CD1c-positive myeloid dendritic cell (primary cell): ENCODE measurements around the gene DMAP1.
A peak's percentile ranks its signal among the peaks of the same experiment; 100 is the strongest.
"Not testable (repeated sequence)": the region's sequence is repeated elsewhere in the genome, so short reads cannot be mapped to it uniquely, and the experiment has no call there.

Experiments
- DNase-seq: peaks from one replicate; pipeline ENCODE4 v3.0.0-alpha.2; 2016; ENCODE audit errors: extremely low spot score

Gene DMAP1

DNA sequence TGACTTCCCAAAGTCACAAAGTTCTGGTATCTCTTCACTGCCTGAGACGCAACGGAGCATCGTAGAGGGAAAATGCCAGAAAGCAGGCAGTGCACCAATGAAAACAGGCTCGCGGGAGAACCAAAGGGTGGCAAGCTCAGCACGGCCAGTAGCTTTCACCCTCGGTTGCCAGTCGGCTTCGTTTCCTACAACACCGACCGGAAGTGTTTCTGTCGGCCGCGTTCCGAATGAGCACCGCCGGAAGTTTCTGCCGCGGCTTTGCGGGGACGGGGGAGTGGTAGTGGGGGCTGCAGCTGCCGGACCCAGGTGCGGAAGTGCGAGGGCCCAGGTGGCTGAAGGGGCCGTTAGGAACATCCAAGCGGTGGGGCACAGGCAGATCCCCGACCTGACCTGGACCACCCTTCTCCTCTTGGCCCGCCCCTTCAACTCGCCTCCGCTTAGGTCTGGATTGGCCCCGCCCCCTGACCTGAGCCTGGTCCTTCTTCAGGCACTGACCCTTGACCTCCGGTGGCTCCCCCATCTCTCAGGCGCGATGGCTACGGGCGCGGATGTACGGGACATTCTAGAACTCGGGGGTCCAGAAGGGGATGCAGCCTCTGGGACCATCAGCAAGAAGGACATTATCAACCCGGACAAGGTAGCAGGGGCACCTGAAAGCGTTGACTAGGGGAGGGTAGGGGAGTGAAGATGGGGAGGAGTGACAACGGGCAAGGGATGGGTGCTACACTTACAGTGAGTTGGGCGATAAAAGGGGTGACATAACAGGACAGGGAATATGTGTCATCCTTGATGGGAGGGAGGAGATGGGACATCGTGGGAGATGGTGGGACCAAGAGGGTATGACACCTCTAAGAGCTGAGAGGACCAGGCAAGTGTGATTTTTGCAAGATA lies at the start of gene DMAP1:
Gene DMAP1, plus strand, starts transcription at position 250 of the 891 bp plus-strand sequence. Its CDS starts 283 bp downstream, at position 533.
- DNase-seq = peak; percentile 92

DNA sequence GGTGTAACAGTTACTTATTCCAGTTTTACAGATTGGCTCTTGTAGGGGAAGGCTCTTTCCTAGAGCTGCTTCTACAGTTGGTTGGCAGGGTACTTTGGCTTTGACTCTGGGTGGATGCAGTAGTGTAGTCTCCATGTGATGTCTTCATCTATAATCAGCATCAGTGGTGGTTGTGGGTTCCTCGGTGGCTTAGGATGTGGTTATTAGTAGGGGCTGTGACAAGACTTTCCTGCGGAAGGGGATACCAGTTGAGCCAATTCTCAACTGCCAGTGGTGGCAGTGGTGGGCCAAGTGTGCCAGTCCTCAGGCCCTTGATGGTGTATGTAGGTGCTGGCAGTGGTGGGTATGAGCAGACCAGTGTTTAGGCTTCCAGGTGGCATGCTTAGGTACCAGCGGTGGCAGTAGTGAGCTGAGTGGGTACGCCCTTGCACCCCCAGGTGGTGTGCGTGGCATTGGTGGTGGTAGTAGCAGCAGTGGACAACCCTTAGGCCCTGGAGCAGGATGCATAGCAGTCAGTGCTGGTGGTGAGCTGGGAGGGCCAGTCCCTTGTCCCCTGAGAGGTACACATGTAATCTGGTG lies 44.7 kb upstream of the DMAP1 start:
- no peak for DNase-seq

DNA sequence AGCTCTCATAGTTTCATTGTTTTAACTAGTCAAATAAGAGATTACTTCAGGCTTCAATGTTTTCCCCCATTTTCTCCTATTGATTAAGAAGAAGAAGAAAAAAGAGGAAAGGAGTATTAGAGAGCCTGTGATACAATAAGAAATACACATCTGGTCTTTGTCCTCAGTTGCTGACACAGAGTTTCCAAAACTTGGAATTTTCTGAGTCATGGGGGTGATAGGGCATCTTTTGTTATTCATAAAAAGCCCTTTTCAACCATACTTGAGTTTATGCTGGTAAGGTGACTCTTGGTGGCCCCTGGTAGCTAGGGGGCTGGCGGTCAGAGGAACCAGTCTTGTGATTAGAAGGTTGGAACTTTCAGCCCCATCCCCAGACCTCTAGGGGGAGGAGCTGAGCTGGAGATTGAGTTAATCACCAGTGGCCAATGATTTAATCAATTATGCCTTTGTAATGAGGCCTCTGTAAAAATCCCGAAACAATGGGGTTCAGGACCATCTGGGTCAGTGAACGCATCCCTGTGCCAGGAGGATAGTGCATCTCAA lies 42.9 kb upstream of the DMAP1 start:
- DNase-seq = no peak

- DNase-seq = no peak
Measured at GRCh38 chr1:44174630-44175029, 38.6 kb upstream of the DMAP1 start.

- no peak for DNase-seq
Measured at GRCh38 chr1:44200336-44200735, 12.9 kb upstream of the DMAP1 start.

GRCh38 chr1:44206545-44206944 lies 6.7 kb upstream of the DMAP1 start:
- DNase-seq = not testable (repeated sequence)

DNA sequence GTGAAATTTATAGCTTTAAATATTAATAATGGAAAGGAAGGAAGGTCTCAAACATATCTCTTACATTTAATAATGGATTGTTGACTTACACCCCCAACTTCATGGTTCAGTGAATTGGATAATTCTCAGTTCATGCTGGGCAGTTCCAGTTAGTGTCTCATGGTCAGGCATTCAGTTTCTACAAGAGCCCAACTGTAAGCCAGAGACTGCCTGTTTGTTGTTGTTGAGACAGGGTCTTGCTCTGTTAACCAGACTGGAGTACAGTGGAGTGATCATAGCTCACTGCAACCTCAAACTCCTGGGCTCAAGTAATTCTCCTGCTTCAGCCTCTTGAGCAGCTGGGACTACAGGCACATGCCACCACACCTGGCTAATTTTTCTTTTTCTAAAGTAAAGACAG lies 5.0 kb upstream of the DMAP1 start:
- no peak for DNase-seq

DNA sequence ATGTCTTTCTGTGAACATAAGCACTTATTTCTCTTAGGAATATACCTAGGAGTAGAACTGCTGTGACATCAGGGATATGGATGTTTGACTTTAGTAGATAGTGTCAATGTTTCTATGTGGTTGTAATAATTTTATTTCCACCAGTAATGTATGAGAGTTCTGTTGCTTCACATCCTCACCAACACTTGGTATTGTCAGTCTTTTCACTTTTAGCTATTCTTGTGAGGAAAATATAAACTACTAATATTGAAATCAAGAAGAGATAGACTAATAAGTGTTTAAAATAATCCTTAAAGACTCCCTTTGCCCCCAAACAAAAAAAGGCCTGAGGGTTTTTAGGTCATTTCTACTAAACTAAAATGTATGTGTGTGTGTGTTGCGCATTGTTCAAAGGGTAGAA lies 2.7 kb upstream of the DMAP1 start:
- DNase-seq = no peak

DNA sequence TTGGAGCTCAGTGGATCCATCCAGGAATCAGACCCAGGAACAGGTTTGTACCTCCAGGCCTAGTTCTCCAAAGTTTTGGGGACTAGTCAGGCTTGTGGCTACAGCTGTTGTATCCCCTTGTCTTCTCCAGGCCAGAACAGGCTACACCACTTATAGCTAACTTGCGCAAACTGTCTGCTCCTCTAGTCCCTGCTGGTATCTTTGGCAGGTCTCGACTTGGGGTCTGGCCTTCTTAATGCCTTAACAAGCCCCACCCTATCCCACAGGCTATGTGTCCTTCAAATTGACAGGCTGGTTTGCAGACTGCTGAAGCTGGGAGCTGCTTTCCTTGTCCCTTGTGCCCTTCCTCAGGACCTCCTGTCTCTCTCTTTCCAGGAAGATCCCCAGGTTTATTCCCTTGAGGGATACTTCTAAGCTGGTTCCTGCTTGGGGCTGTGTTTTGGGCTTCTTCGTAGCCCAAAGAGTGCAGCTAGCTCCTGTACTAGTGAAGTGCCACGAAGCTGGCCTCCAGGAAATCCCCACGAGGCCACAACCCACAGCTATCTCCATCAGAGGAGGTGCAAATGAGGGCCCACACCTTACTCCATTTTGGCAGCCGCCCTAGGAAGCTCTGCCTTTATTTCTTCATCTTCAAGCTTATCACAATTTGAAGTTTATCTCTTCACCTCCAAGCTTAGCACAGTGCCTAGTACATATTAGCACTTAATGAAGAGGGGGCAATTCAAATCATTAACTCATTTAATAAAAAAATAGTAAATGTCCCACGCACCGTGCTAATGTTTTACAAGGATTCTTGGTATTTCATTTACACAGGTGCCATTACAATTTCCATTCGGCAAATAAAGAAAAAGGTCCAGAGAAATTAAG lies 683 bp upstream of the DMAP1 start:
- DNase-seq = no peak

DNA sequence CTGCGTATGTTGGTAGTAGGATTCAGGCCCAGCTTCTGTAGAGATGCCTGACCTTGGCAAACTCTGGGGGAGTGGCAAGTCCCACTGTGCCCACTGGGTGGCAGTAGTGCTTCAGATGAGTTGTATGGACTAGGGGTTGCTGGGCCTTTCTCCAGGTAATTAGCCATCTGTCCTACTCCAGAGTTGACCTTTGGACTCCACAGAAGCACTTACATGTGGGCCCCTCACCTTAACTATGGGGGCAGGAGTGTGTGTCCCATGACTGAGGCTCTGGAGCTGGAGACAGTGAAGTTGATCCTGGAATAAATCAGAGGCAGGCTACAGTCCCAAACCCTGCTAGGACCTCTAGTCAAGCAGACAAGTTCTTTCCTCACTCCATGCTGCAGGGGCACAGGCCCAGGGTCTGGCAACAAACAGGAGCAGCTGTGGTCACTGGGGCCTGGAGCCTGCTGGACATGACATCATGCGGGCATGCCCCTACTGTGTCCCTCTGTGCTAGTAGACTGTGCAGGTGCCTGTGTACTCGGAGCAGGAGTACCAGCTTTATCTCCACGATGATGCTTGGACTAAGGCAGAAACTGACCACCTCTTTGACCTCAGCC lies 4.6 kb downstream of the DMAP1 start:
- DNase-seq = peak; percentile 75

DNA sequence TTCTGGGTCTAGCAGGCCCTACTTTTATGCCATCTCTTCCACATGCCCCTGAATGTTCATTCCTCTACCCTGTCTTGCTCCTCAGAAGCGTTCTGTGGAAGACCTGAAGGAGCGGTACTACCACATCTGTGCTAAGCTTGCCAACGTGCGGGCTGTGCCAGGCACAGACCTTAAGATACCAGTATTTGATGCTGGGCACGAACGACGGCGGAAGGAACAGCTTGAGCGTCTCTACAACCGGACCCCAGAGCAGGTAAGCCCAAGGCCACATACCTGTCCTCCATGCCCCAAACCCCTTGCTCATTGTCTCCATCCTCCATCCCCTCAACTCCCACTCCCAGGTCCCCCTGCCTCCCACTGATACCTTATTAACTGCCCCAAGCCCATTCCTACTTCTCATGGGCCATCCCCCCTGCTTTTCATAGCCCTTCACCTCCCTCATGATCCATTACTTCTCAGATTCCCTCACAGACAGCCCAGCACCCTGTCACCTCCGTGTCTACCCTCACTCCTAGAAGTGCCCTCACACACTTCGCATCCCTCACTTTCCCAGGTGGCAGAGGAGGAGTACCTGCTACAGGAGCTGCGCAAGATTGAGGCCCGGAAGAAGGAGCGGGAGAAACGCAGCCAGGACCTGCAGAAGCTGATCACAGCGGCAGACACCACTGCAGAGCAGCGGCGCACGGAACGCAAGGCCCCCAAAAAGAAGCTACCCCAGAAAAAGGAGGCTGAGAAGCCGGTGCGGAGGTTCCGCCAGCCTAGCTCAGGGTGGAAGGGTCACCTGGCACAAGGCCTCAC lies 5.4 kb downstream of the DMAP1 start:
- DNase-seq = no peak

- DNase-seq = no peak
Measured at GRCh38 chr1:44219301-44219626, 6.0 kb downstream of the DMAP1 start.

- no peak for DNase-seq
Measured at GRCh38 chr1:44220001-44220751, 6.9 kb downstream of the DMAP1 start.

GRCh38 chr1:44220755-44221154 lies 7.5 kb downstream of the DMAP1 start:
- no peak for DNase-seq

- no peak for DNase-seq
Measured at GRCh38 chr1:44221769-44222168, 8.5 kb downstream of the DMAP1 start.

DNA sequence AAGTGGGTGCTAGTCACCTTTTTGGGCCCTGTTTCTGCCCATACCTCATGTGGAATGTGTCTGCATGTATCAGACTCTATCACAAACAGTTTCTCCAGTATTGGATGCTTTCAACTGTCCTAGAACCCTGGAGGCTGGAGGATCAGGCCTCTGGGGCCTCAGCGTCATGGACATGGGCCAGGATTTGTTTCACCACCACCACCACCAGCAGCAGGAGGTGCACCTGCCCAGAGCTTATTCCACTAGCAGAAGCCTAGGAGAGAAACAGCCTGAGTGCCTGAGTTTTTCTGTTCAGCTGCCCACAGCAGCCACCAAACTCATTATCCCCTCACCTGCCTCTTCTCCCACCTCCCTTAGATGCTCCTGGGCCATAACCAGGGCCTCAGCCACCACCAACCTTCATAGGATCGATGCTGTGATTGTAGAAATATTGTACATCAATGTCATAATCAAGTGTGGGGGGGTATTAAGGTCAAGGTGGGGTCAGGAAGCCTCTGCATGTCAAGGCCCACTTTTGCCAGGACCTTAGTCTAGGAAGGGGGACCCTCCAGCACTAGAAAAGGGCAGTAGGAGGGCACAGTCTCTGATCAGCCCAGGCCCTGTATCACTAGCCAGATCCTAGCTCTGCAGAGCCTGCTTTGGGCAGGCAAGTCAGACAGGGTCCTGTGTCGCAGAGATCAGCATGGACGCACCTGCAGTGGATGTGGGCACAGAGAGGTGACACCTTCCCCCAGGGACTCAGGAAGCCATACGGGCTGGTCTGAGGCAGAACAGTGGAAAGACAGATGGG lies 9.3 kb downstream of the DMAP1 start:
- no peak for DNase-seq

DNA sequence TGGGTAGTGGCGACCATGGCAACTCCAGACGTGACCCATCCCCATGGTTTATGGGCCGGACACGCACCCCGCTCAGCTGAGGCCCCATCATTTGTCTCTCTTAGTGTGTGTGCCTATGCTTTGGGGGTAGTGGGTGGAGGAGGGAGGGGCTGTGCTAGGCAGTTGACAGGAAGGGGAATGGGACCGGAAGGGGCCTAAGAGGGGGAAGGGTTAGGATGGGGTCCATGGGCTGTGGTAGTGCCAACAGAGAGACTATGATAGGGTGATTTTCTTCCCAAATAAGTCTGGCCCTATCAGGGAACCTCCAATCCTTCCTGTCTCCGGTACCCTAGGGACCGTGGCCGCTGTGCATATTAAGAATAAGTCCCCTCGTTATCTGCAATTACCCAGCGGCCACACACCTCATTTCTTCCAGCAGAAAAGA lies 9.9 kb downstream of the DMAP1 start:
- DNase-seq = no peak

DNA sequence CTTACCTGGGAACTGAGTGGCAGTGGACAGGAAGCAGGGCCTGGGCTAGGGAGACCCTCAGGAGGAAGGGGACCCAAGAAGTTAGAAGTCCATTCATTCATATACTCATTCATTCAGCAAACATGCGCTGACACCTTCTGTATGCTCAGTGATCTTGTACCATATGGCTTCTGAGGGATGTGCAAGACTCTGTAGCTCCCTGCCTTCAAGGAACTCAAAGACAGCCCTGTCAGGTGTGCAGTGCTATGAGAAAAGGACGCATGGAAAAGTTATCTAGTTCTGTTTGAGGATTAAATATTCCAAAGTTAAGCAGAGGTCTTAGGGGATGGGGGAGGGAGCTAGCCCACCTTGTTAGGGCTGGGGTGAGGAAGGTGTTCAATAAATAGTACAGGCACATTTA lies 12.5 kb downstream of the DMAP1 start:
- DNase-seq = no peak

DNA sequence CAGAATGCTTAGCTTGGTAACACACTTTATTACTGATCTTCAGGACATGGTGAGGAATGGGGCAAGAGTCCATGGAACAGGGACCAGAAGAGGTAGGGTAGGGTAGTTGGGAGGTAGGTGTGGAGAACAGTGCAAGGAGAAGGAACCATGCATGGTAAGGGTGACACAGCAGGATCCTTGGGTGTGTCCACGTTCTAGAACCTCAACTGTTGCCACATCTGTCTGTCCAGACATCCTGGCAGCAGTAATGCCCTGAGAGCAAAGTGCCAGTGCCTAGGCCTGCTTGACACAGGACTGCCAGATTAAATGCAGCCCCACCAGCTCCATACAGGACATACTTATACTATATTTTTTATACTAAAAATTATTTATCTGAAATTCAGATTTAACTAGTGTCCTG lies 13.9 kb downstream of the DMAP1 start:
- peak; percentile 5 for DNase-seq
